Femur (tissue), 1 donor: ENCODE data around the gene MAPK8.
A peak's percentile ranks its signal among the peaks of the same experiment; 100 is the strongest.

Source experiments
- DNase-seq: peaks from one replicate; pipeline ENCODE4 v3.0.0-alpha.2; 2017

Gene MAPK8

GRCh38 chr10:48464871-48465736, 158.6 kb downstream of the MAPK8 start:
- DNase-seq = peak; percentile 63

GRCh38 chr10:48465860-48466521, 159.5 kb downstream of the MAPK8 start:
- no peak for DNase-seq

GRCh38 chr10:48466611-48467240, 160.2 kb downstream of the MAPK8 start:
- DNase-seq = no peak

- no peak for DNase-seq
Observed at GRCh38 chr10:48467669-48468068, 161.2 kb downstream of the MAPK8 start.

- no peak for DNase-seq
Observed at GRCh38 chr10:48468130-48468790, 161.8 kb downstream of the MAPK8 start.

- no peak for DNase-seq
Observed at GRCh38 chr10:48468866-48469511, 162.5 kb downstream of the MAPK8 start.

GRCh38 chr10:48469516-48470020, 163.1 kb downstream of the MAPK8 start:
- DNase-seq = no peak

- no peak for DNase-seq
Observed at GRCh38 chr10:48470115-48470892, 163.8 kb downstream of the MAPK8 start.

GRCh38 chr10:48470893-48471805, 164.7 kb downstream of the MAPK8 start:
- DNase-seq = no peak

- DNase-seq = no peak
Observed at GRCh38 chr10:48472501-48473069, 166.1 kb downstream of the MAPK8 start.

- no peak for DNase-seq
Observed at GRCh38 chr10:48473704-48474103, 167.2 kb downstream of the MAPK8 start.

GRCh38 chr10:48474765-48475365, 168.4 kb downstream of the MAPK8 start:
- DNase-seq = no peak

GRCh38 chr10:48475943-48476278, 169.4 kb downstream of the MAPK8 start:
- no peak for DNase-seq

- peak; percentile 10 for DNase-seq
Observed at GRCh38 chr10:48476279-48476982, 170.0 kb downstream of the MAPK8 start.

GRCh38 chr10:48477141-48477540, 170.7 kb downstream of the MAPK8 start:
- DNase-seq = no peak

GRCh38 chr10:48477616-48478015, 171.1 kb downstream of the MAPK8 start:
- DNase-seq = no peak

GRCh38 chr10:48478469-48478868, 172.0 kb downstream of the MAPK8 start:
- DNase-seq = peak; percentile 9

GRCh38 chr10:48478980-48479811, 172.7 kb downstream of the MAPK8 start:
- DNase-seq = peak; percentile 17
